OCI-LY7 (cell line): ENCODE results near the gene PDCD11.

Experiments
- CTCF ChIP-seq: fragments of 200-600 bp; sonication (generic); conservative IDR thresholded peaks from 2 replicates; pipeline ENCODE4 v1.5.1; 2014; ENCODE audit warnings: mild to moderate bottlenecking, antibody characterized with exemption, low read length, moderate library complexity, mixed read lengths
- EZH2phosphoT487 ChIP-seq: fragments of 200-600 bp; sonication (generic); IDR thresholded peaks from 2 replicates; pipeline ENCODE4 v1.6.1; 2018; ENCODE audit warnings: low read depth, borderline replicate concordance, mild to moderate bottlenecking, mixed run types, antibody characterized with exemption, low read length, moderate library complexity, mixed read lengths

- TF ChIP-seq CTCF = peak; percentile 94
- TF ChIP-seq EZH2phosphoT487 = no peak
Measured at GRCh38 chr10:103481974-103482531, 85.6 kb downstream of the PDCD11 start.
